ENCODE data around the gene RPS3. TPM values are rescaled to one million over a fixed set of nuclear protein-coding genes. Genes with fewer than 3 reads are reported as not detected.

RPS3 gene
- total and polyA plus RNA-seq, 2 of the 13 experiments (the other 11 are each of a cell fraction or from before 2014, with no cell fraction given), result 2,143 to 3,616 TPM

- peak; percentile 87 for TF ChIP-seq ZMYM4 (CRISPR knock-in tag; IDR thresholded peaks at IDR 0.05)
- peak; percentile 92 for TF ChIP-seq CREB1 (IDR thresholded peaks at IDR 0.05)
- TF ChIP-seq CREB1 (CRISPR knock-in tag; IDR thresholded peaks at IDR 0.05), result peak; percentile 98
- no peak for TF ChIP-seq SETDB1 (CRISPR knock-in tag; IDR thresholded peaks at IDR 0.05; ENCODE audit: borderline replicate concordance)
- peak; percentile 99 for TF ChIP-seq KLF6 (CRISPR knock-in tag; IDR thresholded peaks at IDR 0.05)
- TF ChIP-seq ZNF280B (CRISPR knock-in tag; IDR thresholded peaks at IDR 0.05; ENCODE audit: borderline replicate concordance), result peak; percentile 73; the same call in 1 of the 2 replicates
- peak; percentile 100 for TF ChIP-seq GMEB1 (CRISPR knock-in tag; IDR thresholded peaks at IDR 0.05; ENCODE audit: borderline replicate concordance)
- TF ChIP-seq ZNF276 (CRISPR knock-in tag; IDR thresholded peaks at IDR 0.05; ENCODE audit: low read depth), result peak; percentile 93; the same call in 1 of the 2 replicates
- TF ChIP-seq TBL1XR1 (IDR thresholded peaks at IDR 0.05; ENCODE audit: borderline replicate concordance, low read length, partially characterized antibody), result peak; percentile 74
- TF ChIP-seq ATF1 (CRISPR knock-in tag; IDR thresholded peaks at IDR 0.05), result peak; percentile 96
- no peak for TF ChIP-seq NONO (IDR thresholded peaks at IDR 0.05)
- TF ChIP-seq NONO (CRISPR knock-in tag; conservative IDR thresholded peaks at IDR 0.05), result peak; percentile 94
- no peak for TF ChIP-seq SKIL (CRISPR knock-in tag; IDR thresholded peaks at IDR 0.05; ENCODE audit: borderline replicate concordance)
- TF ChIP-seq SIX4 (CRISPR knock-in tag; IDR thresholded peaks at IDR 0.05), result peak; percentile 61; the same call in 1 of the 2 replicates
- TF ChIP-seq HCFC1 (IDR thresholded peaks at IDR 0.05; ENCODE audit: low read depth, low read length), result peak; percentile 92
- no peak for TF ChIP-seq ZNF562 (CRISPR knock-in tag; IDR thresholded peaks at IDR 0.05; ENCODE audit: borderline replicate concordance)
- peak; percentile 64 for TF ChIP-seq SMAD3 (CRISPR knock-in tag; IDR thresholded peaks at IDR 0.05)
- peak; percentile 80 for TF ChIP-seq ZNF34 (CRISPR knock-in tag; IDR thresholded peaks at IDR 0.05; ENCODE audit: borderline replicate concordance)
- TF ChIP-seq JDP2 (CRISPR knock-in tag; IDR thresholded peaks at IDR 0.05; ENCODE audit: borderline replicate concordance), result no peak; the same call in 1 of the 2 replicates
- TF ChIP-seq ETV5 (CRISPR knock-in tag; IDR thresholded peaks at IDR 0.05; ENCODE audit: borderline replicate concordance), result peak; percentile 93
- peak; percentile 54; the same call in 1 of the 2 replicates for TF ChIP-seq KLF9 (CRISPR knock-in tag; IDR thresholded peaks at IDR 0.05; ENCODE audit: low read depth)
- TF ChIP-seq SRY (CRISPR knock-in tag; IDR thresholded peaks at IDR 0.05), result peak; percentile 62
Measured at GRCh38 chr11:75399344-75400145, at the start of gene RPS3 (continued).

Measured in HepG2 (cell line).